ENCODE results near the gene TOR1A.
"Not testable (repeated sequence)": the region's sequence is repeated elsewhere in the genome, so short reads cannot be mapped to it uniquely, and the experiment has no call there.

The TOR1A gene

GRCh38 chr9:129803676-129804060, 20.3 kb downstream of the TOR1A start:
- no peak for TF ChIP-seq CTCF (IDR thresholded peaks at IDR 0.05; ENCODE audit: low read depth, low read length)
- H3K4me3 ChIP-seq (ENCODE audit: low read depth, low read length), result peak overlapping the region; percentile 67
- peak; percentile 15 for DNase-seq (ENCODE audit: low read depth, low spot score)
- in situ Hi-C loops (cut with HindIII; ENCODE audit: low sequenced_read_pairs), result no loop called here

GRCh38 chr9:129802833-129803675, 20.9 kb downstream of the TOR1A start, which contains the start of gene TOR1B:
TOR1B (plus strand) TSS chr9:129803184; CDS start chr9:129803213, 29 bp downstream.
- H3K4me3 ChIP-seq (ENCODE audit: low read depth, low read length), result peak within 1 kb of the TSS; percentile 67
- DNase-seq (ENCODE audit: low read depth, low spot score), result peak; percentile 94
- no peak for TF ChIP-seq CTCF (IDR thresholded peaks at IDR 0.05; ENCODE audit: low read depth, low read length)
- in situ Hi-C loops (cut with HindIII; ENCODE audit: low sequenced_read_pairs), result no loop called here

- no peak for DNase-seq (ENCODE audit: low read depth, low spot score)
- TF ChIP-seq CTCF (IDR thresholded peaks at IDR 0.05; ENCODE audit: low read depth, low read length), result no peak
- no peak overlapping the region for H3K4me3 ChIP-seq (ENCODE audit: low read depth, low read length)
- in situ Hi-C loops (cut with HindIII; ENCODE audit: low sequenced_read_pairs), result no loop called here
Observed at GRCh38 chr9:129801504-129801903, 22.4 kb downstream of the TOR1A start.

- no peak for DNase-seq (ENCODE audit: low read depth, low spot score)
- in situ Hi-C loops (cut with HindIII; ENCODE audit: low sequenced_read_pairs), result no loop called here
- no peak for TF ChIP-seq CTCF (IDR thresholded peaks at IDR 0.05; ENCODE audit: low read depth, low read length)
- no peak overlapping the region for H3K4me3 ChIP-seq (ENCODE audit: low read depth, low read length)
Observed at GRCh38 chr9:129798973-129799372, 25.0 kb downstream of the TOR1A start.

GRCh38 chr9:129796029-129796428, 27.9 kb downstream of the TOR1A start:
- H3K4me3 ChIP-seq (ENCODE audit: low read depth, low read length); DNase-seq (ENCODE audit: low read depth, low spot score); in situ Hi-C loops (cut with HindIII; ENCODE audit: low sequenced_read_pairs): not testable (repeated sequence)

- no peak for TF ChIP-seq CTCF (IDR thresholded peaks at IDR 0.05; ENCODE audit: low read depth, low read length)
- H3K4me3 ChIP-seq (ENCODE audit: low read depth, low read length), result no peak overlapping the region
- in situ Hi-C loops (cut with HindIII; ENCODE audit: low sequenced_read_pairs), result no loop called here
Observed at GRCh38 chr9:129794549-129794948, 29.4 kb downstream of the TOR1A start.

GRCh38 chr9:129786481-129786880, 37.5 kb downstream of the TOR1A start:
- DNase-seq (ENCODE audit: low read depth, low spot score), result no peak
- no peak overlapping the region for H3K4me3 ChIP-seq (ENCODE audit: low read depth, low read length)
- in situ Hi-C loops (cut with HindIII; ENCODE audit: low sequenced_read_pairs), result no loop called here
- no peak for TF ChIP-seq CTCF (IDR thresholded peaks at IDR 0.05; ENCODE audit: low read depth, low read length)

More at GRCh38 chr9:129794549-129794948, 29.4 kb downstream of the TOR1A start:
- no peak for DNase-seq (ENCODE audit: low read depth, low spot score)
